HEK293 (cell line): Measurements from ENCODE around the gene DMWD.
A peak's percentile ranks its signal among the peaks of the same experiment; 100 is the strongest.

Source experiments
- CTCF ChIA-PET: fragments of 350-600 bp; formaldehyde crosslinking; extraction: SDS; loops from one replicate; lab custom pipeline; 2021; ENCODE audit warnings: antibody characterized with exemption; lab: Yijun Ruan, JAX
- POLR2A ChIA-PET: fragments of 300-600 bp; formaldehyde crosslinking; extraction: SDS; loops from one replicate; lab custom pipeline; 2020; ENCODE audit warnings: antibody characterized with exemption, inconsistent platforms; lab: Yijun Ruan, JAX
- H3K27ac ChIP-seq: fragments of 200-500 bp; sonication (Bioruptor generic); 2 replicates; pipeline ENCODE4 v1.5.1; 2014; ENCODE audit warnings: low read depth, low read length, control low read depth, inconsistent platforms; ENCODE audit errors: extremely low read depth
- H3K36me3 ChIP-seq, 2 experiments: fragments of 200-500 bp in 1 of 2; sonication (Bioruptor generic) in 1 of 2; 1 replicate in 1 of 2; 2 replicates in 1 of 2; pipeline ENCODE4 v1.5.1; 2014 to 2017; ENCODE audit warnings: inconsistent platforms in 2 of 2, low read length in 2 of 2; ENCODE audit not compliant: control insufficient read depth in 2 of 2, insufficient read depth in 1 of 2
- H3K4me1 ChIP-seq: fragments of 200-500 bp; sonication (Bioruptor generic); 2 replicates; pipeline ENCODE4 v1.5.1; 2014; ENCODE audit warnings: mild to moderate bottlenecking, low read length, inconsistent platforms; ENCODE audit not compliant: control insufficient read depth, insufficient read depth
- H3K4me3 ChIP-seq: 2 replicates; pipeline ENCODE4 v1.5.1; 2011; ENCODE audit warnings: low read depth, mild to moderate bottlenecking, control low read depth, low read length, moderate library complexity
- H3K9me3 ChIP-seq: fragments of 200-500 bp; sonication (Bioruptor generic); 2 replicates; pipeline ENCODE4 v1.5.1; 2014; ENCODE audit warnings: low read depth, low read length, inconsistent platforms; ENCODE audit not compliant: control insufficient read depth, insufficient read depth
- GLIS1 ChIP-seq: fragments of 450-650 bp; formaldehyde crosslinking; IDR thresholded peaks from 2 replicates; pipeline ENCODE4 v1.5.1; 2016; ENCODE audit warnings: missing biosample characterization, missing genetic modification characterization
- KLF16 ChIP-seq: fragments of 450-650 bp; formaldehyde crosslinking; IDR thresholded peaks from 2 replicates; pipeline ENCODE4 v1.5.1; 2017; ENCODE audit warnings: missing biosample characterization, missing genetic modification characterization
- SP7 ChIP-seq: fragments of 450-650 bp; formaldehyde crosslinking; IDR thresholded peaks from 2 replicates; pipeline ENCODE4 v1.5.1; 2016; ENCODE audit warnings: missing biosample characterization, missing genetic modification characterization
- ZBTB20 ChIP-seq: fragments of 450-650 bp; formaldehyde crosslinking; IDR thresholded peaks from 2 replicates; pipeline ENCODE4 v1.5.1; 2016; ENCODE audit warnings: missing biosample characterization, missing genetic modification characterization
- ZIC2 ChIP-seq: fragments of 450-650 bp; formaldehyde crosslinking; IDR thresholded peaks from 2 replicates; pipeline ENCODE4 v1.5.1; 2016; ENCODE audit warnings: missing biosample characterization, missing genetic modification characterization
- ZNF16 ChIP-seq: fragments of 450-650 bp; formaldehyde crosslinking; IDR thresholded peaks from 2 replicates; pipeline ENCODE4 v1.5.1; 2016; ENCODE audit warnings: low read depth, missing biosample characterization, missing genetic modification characterization
- ZNF335 ChIP-seq: fragments of 450-650 bp; formaldehyde crosslinking; conservative IDR thresholded peaks from 2 replicates; pipeline ENCODE4 v1.5.1; 2016; ENCODE audit warnings: missing biosample characterization, missing genetic modification characterization
- ZNF350 ChIP-seq: fragments of 450-650 bp; formaldehyde crosslinking; IDR thresholded peaks from 2 replicates; pipeline ENCODE4 v1.5.0; 2017; ENCODE audit warnings: missing biosample characterization, mild to moderate bottlenecking, missing genetic modification characterization
- ZNF394 ChIP-seq: fragments of 450-650 bp; formaldehyde crosslinking; IDR thresholded peaks from 2 replicates; pipeline ENCODE4 v1.5.1; 2016; ENCODE audit warnings: missing biosample characterization, missing genetic modification characterization, mild to moderate bottlenecking, moderate library complexity, borderline replicate concordance
- ZNF596 ChIP-seq: fragments of 450-650 bp; IDR thresholded peaks from 2 replicates; pipeline ENCODE4 v1.5.0; 2018; ENCODE audit warnings: missing biosample characterization, mild to moderate bottlenecking, missing genetic modification characterization, moderate library complexity
- ZNF624 ChIP-seq: fragments of 450-650 bp; formaldehyde crosslinking; IDR thresholded peaks from 2 replicates; pipeline ENCODE4 v1.5.1; 2017; ENCODE audit warnings: missing biosample characterization, missing genetic modification characterization
- ZSCAN23 ChIP-seq: fragments of 450-650 bp; formaldehyde crosslinking; IDR thresholded peaks from 2 replicates; pipeline ENCODE4 v1.5.1; 2016; ENCODE audit warnings: missing biosample characterization, missing genetic modification characterization
- TF ChIP-seq, protein P1 (sequence below): fragments of 450-650 bp; formaldehyde crosslinking; IDR thresholded peaks from 2 replicates; pipeline ENCODE4 v1.5.1; 2017; ENCODE audit warnings: missing biosample characterization, missing genetic modification characterization
- TF ChIP-seq, protein P2 (sequence below): fragments of 450-650 bp; formaldehyde crosslinking; IDR thresholded peaks from 2 replicates; pipeline ENCODE4 v1.5.1; 2016; ENCODE audit warnings: missing biosample characterization, missing genetic modification characterization
- TF ChIP-seq, protein P3 (sequence below): fragments of 450-650 bp; formaldehyde crosslinking; IDR thresholded peaks from 2 replicates; pipeline ENCODE4 v1.5.1; 2016; ENCODE audit warnings: missing biosample characterization, missing genetic modification characterization
- TF ChIP-seq, protein P4 (sequence below): fragments of 450-650 bp; formaldehyde crosslinking; IDR thresholded peaks from 2 replicates; pipeline ENCODE4 v1.5.1; 2016; ENCODE audit warnings: missing biosample characterization, missing genetic modification characterization

The DMWD gene

DNA sequence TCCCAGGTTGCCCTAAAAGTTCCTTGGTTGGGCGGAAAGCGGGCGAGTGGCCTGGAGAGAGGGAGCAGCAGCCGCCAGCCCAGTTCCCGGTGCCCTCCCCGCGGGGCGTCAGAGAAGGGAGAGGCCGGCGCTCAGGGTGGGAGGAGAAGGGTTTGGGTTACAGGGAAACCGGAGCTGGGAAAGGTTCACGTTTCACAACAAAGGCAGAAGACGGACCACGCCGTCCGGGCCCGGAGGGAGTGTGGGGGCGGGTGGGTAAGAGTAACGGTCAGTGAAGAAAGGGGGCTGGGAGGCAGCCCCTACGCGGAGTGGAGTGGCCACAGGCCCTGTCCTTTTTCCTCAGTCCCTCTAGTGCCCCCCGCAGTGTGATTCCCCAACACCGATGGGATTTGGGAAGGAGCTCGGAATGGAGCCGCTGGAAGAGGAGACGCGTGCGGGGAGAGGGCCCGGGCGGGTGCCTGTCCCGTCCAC is 25.2 kb downstream of the DMWD start (continued):
- TF ChIP-seq, protein P1, sequence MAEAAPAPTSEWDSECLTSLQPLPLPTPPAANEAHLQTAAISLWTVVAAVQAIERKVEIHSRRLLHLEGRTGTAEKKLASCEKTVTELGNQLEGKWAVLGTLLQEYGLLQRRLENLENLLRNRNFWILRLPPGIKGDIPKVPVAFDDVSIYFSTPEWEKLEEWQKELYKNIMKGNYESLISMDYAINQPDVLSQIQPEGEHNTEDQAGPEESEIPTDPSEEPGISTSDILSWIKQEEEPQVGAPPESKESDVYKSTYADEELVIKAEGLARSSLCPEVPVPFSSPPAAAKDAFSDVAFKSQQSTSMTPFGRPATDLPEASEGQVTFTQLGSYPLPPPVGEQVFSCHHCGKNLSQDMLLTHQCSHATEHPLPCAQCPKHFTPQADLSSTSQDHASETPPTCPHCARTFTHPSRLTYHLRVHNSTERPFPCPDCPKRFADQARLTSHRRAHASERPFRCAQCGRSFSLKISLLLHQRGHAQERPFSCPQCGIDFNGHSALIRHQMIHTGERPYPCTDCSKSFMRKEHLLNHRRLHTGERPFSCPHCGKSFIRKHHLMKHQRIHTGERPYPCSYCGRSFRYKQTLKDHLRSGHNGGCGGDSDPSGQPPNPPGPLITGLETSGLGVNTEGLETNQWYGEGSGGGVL (tag by site-specific recombination): peak; percentile 82
- peak; percentile 93 for TF ChIP-seq ZBTB20
- TF ChIP-seq, protein P2, sequence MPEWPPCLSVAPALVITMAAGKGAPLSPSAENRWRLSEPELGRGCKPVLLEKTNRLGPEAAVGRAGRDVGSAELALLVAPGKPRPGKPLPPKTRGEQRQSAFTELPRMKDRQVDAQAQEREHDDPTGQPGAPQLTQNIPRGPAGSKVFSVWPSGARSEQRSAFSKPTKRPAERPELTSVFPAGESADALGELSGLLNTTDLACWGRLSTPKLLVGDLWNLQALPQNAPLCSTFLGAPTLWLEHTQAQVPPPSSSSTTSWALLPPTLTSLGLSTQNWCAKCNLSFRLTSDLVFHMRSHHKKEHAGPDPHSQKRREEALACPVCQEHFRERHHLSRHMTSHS: no peak
- TF ChIP-seq, protein P3, sequence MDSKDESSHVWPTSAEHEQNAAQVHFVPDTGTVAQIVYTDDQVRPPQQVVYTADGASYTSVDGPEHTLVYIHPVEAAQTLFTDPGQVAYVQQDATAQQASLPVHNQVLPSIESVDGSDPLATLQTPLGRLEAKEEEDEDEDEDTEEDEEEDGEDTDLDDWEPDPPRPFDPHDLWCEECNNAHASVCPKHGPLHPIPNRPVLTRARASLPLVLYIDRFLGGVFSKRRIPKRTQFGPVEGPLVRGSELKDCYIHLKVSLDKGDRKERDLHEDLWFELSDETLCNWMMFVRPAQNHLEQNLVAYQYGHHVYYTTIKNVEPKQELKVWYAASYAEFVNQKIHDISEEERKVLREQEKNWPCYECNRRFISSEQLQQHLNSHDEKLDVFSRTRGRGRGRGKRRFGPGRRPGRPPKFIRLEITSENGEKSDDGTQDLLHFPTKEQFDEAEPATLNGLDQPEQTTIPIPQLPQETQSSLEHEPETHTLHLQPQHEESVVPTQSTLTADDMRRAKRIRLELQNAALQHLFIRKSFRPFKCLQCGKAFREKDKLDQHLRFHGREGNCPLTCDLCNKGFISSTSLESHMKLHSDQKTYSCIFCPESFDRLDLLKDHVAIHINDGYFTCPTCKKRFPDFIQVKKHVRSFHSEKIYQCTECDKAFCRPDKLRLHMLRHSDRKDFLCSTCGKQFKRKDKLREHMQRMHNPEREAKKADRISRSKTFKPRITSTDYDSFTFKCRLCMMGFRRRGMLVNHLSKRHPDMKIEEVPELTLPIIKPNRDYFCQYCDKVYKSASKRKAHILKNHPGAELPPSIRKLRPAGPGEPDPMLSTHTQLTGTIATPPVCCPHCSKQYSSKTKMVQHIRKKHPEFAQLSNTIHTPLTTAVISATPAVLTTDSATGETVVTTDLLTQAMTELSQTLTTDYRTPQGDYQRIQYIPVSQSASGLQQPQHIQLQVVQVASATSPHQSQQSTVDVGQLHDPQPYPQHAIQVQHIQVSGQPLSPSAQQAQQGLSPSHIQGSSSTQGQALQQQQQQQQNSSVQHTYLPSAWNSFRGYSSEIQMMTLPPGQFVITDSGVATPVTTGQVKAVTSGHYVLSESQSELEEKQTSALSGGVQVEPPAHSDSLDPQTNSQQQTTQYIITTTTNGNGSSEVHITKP (tag by site-specific recombination): peak; percentile 78
- TF ChIP-seq, protein P4, sequence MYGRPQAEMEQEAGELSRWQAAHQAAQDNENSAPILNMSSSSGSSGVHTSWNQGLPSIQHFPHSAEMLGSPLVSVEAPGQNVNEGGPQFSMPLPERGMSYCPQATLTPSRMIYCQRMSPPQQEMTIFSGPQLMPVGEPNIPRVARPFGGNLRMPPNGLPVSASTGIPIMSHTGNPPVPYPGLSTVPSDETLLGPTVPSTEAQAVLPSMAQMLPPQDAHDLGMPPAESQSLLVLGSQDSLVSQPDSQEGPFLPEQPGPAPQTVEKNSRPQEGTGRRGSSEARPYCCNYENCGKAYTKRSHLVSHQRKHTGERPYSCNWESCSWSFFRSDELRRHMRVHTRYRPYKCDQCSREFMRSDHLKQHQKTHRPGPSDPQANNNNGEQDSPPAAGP (tag by site-specific recombination): peak; percentile 70
- no peak for TF ChIP-seq ZNF335 (tag by site-specific recombination)
- TF ChIP-seq ZSCAN23: no peak
- TF ChIP-seq SP7 (tag by site-specific recombination): peak; percentile 46; the same call in 1 of the 2 replicates
- TF ChIP-seq ZNF350 (tag by site-specific recombination): no peak
- TF ChIP-seq ZNF624: no peak
- peak; percentile 33; the same call in 1 of the 2 replicates for TF ChIP-seq GLIS1 (tag by site-specific recombination)
- peak; percentile 17; the same call in 1 of the 2 replicates for TF ChIP-seq KLF16 (tag by site-specific recombination)
- no peak for TF ChIP-seq ZNF16
- TF ChIP-seq ZNF394 (tag by site-specific recombination): peak; percentile 19; the same call in 1 of the 2 replicates
- TF ChIP-seq, all 188 proteins: peak for 38

DNA sequence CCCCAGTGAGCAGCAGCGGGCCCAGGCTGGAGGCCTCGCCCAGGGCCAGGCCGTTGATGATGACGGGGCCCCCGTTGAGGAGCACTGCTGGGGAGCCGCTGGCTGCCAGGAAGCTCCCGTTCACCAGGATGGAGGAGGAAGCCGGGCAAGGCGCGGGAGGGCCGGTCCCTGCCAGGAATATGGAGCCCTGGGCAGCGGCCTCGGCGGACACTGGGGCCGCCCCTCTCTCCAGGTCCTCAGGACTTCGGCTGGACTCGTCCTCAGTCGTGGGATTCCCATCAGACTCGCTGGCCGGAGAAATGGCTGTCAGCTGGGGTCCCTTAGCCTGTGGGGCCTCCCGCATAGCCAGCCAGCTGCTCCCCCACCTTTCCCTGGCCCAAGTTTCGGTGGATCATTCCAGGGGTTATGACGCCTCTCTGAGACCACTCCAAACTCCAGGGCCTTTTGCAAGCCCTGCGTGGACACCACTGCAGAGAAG is 25.7 kb downstream of the DMWD start:
- ChIA-PET CTCF (interaction anchor here (0.7 to 2.8 kb wide), 5 partner anchors 37 to 96 kb away, joined by 3 to 37 read pairs (median 6); partner anchors contain the start of genes QPCTL and SNRPD2), POLR2A (interaction anchor here (0.6 to 7.2 kb wide), 11 partner anchors 10 to 78 kb away, joined by 3 to 133 read pairs (median 10); partner anchors contain the start of genes FBXO46, QPCTL and SNRPD2)
- TF ChIP-seq ZIC2 (tag by site-specific recombination): peak; percentile 56
- TF ChIP-seq ZNF596: no peak
- peak; percentile 75 for TF ChIP-seq GLIS1 (tag by site-specific recombination)
- Histone ChIP-seq H3K4me3 (peak overlapping the region; percentile 70), H3K27ac (peak overlapping the region; percentile 98), H3K4me1 (peaks cover 25% of the 10 kb centered on the region), H3K9me3 (no peaks in the 10 kb centered on the region), H3K36me3 (peaks cover 0 to 7% of the 10 kb centered on the region in 2 experiments; a peak in 2 of 3 replicates)
